ENCODE measurements around the gene LUC7L2. TPM values are rescaled to one million over a fixed set of nuclear protein-coding genes. Genes with fewer than 3 reads are reported as not detected.

The LUC7L2 gene
- total and polyA plus RNA-seq, 10 of the 15 experiments (the other 5 are each of a cell fraction or from before 2014, with no cell fraction given) = 31.7 to 98.7 (median 68.6) TPM

- TSS peak; percentile 5 for BruUV-seq (replicated peaks)
- Histone ChIP-seq H3K36me3 (ENCODE audit: control insufficient read depth in 2 of 2, insufficient read depth in 2 of 2, low read length in 1 of 2) (peaks cover 4 to 25% of the 10 kb centered on the region in 2 experiments; a peak in 3 of 4 replicates), H3K4me1 (ENCODE audit: control insufficient read depth, insufficient read depth, low read length) (no peaks in the 10 kb centered on the region), H3K4me2 (ENCODE audit: control insufficient read depth, insufficient read depth) (no peak overlapping the region), H2AFZ (ENCODE audit: control insufficient read depth, low read depth, low read length) (no peak overlapping the region), H4K20me1 (ENCODE audit: control insufficient read depth, insufficient read depth) (0 out of 2 replicates have a peak, but pooled peaks cover 3% of the 10 kb centered on the region), H3K4me3 (no peak overlapping the region), H3K27ac (ENCODE audit: control insufficient read depth, insufficient read depth) (no peak overlapping the region), H3K9ac (ENCODE audit: control insufficient read depth, insufficient read depth, low read length) (no peak overlapping the region), H3K79me2 (ENCODE audit: control insufficient read depth, insufficient read depth, low read length) (peaks cover 12% of the 10 kb centered on the region), H3K27me3 (replicated peaks in 1 of 2; ENCODE audit: control insufficient read depth in 2 of 2, insufficient read depth in 2 of 2, low read length in 1 of 2) (no peaks in the 10 kb centered on the region), H3K9me3 (replicated peaks; ENCODE audit: control insufficient read depth, insufficient read depth, low read length) (no peaks in the 10 kb centered on the region)
- TF ChIP-seq MEF2A (IDR thresholded peaks at IDR 0.05; ENCODE audit: insufficient read depth, low read depth, low read length) (no peak), EP300 (IDR thresholded peaks at IDR 0.05; ENCODE audit: borderline replicate concordance in 1 of 2, control insufficient read depth in 1 of 2, low read depth in 2 of 2, low read length in 2 of 2) (no peak), RBBP5 (conservative IDR thresholded peaks at IDR 0.05) (no peak), FOXK2 (IDR thresholded peaks at IDR 0.05) (no peak)
- RAD21 ChIA-PET (ENCODE audit: unreplicated experiment) = no interaction called here
- FAIRE-seq (no peak), DNase-seq (ENCODE audit: low read depth, low spot score) (no peak), ATAC-seq (no peak)
- in situ Hi-C loops (cut with MboI) = no loop called here
- intact Hi-C loops (cut with micrococcal nuclease; ENCODE audit: unreplicated experiment) = no loop called here
- POLR2A ChIA-PET = interaction anchor here (1.3 to 1.4 kb wide), 2 partner anchors 10 to 14 kb away, joined by 3 to 4 read pairs; no protein-coding TSS in a partner anchor
- CTCF ChIA-PET = no interaction called here
- SMC1A ChIA-PET (ENCODE audit: uncharacterized antibody, unreplicated experiment) = interaction anchor here (2.8 kb wide), 1 partner anchor 10 kb away, joined by 9 read pairs; no protein-coding TSS in a partner anchor
Measured at GRCh38 chr7:139397192-139397591, 37.5 kb downstream of the LUC7L2 start.

- H2AFZ ChIP-seq (ENCODE audit: control insufficient read depth, low read depth, low read length) = no peak overlapping the region
- SMC1A ChIA-PET (ENCODE audit: uncharacterized antibody, unreplicated experiment) = interaction anchor here (1.3 kb wide), 1 partner anchor 31 kb away, joined by 3 read pairs; no protein-coding TSS in a partner anchor
- WGBS (ENCODE audit: insufficient coverage, insufficient replicate concordance, low lambda C conversion rate, missing lambda C conversion rate) = 97% methylated on average over 2 of the region's 2 CpGs
- no TSS peak for BruUV-seq (replicated peaks)
- H3K27ac ChIP-seq (ENCODE audit: control insufficient read depth, insufficient read depth) = no peak overlapping the region
- no peaks in the 10 kb centered on the region for H3K79me2 ChIP-seq (ENCODE audit: control insufficient read depth, insufficient read depth, low read length)
- in situ Hi-C loops (cut with MboI) (no loop called here), intact Hi-C loops (cut with micrococcal nuclease; ENCODE audit: unreplicated experiment) (no loop called here)
- no peak for FAIRE-seq
- POLR2A ChIA-PET = no interaction called here
- no peak overlapping the region for H3K4me2 ChIP-seq (ENCODE audit: control insufficient read depth, insufficient read depth)
- no peaks in the 10 kb centered on the region for H3K27me3 ChIP-seq (replicated peaks in 1 of 2; ENCODE audit: control insufficient read depth in 2 of 2, insufficient read depth in 2 of 2, low read length in 1 of 2)
- no peaks in the 10 kb centered on the region for H3K9me3 ChIP-seq (replicated peaks; ENCODE audit: control insufficient read depth, insufficient read depth, low read length)
- H3K36me3 ChIP-seq (ENCODE audit: control insufficient read depth in 2 of 2, insufficient read depth in 2 of 2, low read length in 1 of 2) = peaks cover 12 to 24% of the 10 kb centered on the region in 2 experiments
- no peak for DNase-seq (ENCODE audit: low read depth, low spot score)
- RAD21 ChIA-PET (ENCODE audit: unreplicated experiment) = no interaction called here
- no peak overlapping the region for H3K9ac ChIP-seq (ENCODE audit: control insufficient read depth, insufficient read depth, low read length)
- H4K20me1 ChIP-seq (ENCODE audit: control insufficient read depth, insufficient read depth) = no peaks in the 10 kb centered on the region
- CTCF ChIA-PET = no interaction called here
- TF ChIP-seq POLR2A (IDR thresholded peaks at IDR 0.05; ENCODE audit: low read depth, low read length) (0 out of 2 replicates have a peak, but pooled peaks have one; percentile 17), POU2F2 (IDR thresholded peaks at IDR 0.05; ENCODE audit: borderline replicate concordance, low read depth, low read length) (no peak)
- ATAC-seq = no peak
- H3K4me3 ChIP-seq = no peak overlapping the region
- no peaks in the 10 kb centered on the region for H3K4me1 ChIP-seq (ENCODE audit: control insufficient read depth, insufficient read depth, low read length)
Measured at GRCh38 chr7:139403601-139404000, 43.9 kb downstream of the LUC7L2 start.
